HCT116 (cell line): ENCODE results near the gene CYSRT1. TPM values are rescaled to one million over a fixed set of nuclear protein-coding genes. Genes with fewer than 3 reads are reported as not detected.

Source experiments
- ATAC-seq: fragments of 200-7000 bp; cut with Tn5 transposase; 2 replicates; pipeline ENCODE4 v1.9.1; 2020; ENCODE audit warnings: mild to moderate bottlenecking, moderate library complexity
- BruUV-seq: library from RNA; stranded (reverse); fragments of 400-500 nt; replicated peaks from 2 replicates; lab custom pipeline; 2021; lab: Mats Ljungman, UMichigan
- CTCF ChIA-PET: fragments of 300-600 bp; sonication (Branson Sonifier 250); formaldehyde crosslinking; loops from one replicate; lab custom pipeline; 2021; ENCODE audit warnings: antibody characterized with exemption; lab: Charles Lee
- POLR2A ChIA-PET: fragments of 300-600, 350-600 bp; sonication (Branson Sonifier 250); formaldehyde crosslinking; loops from one replicate; lab custom pipeline; 2021; ENCODE audit warnings: antibody characterized with exemption; lab: Charles Lee
- RAD21 ChIA-PET, 2 experiments: fragments of 300-600 bp; sonication (Branson Sonifier 250); formaldehyde crosslinking; loops; one replicate each; lab custom pipeline; 2023; ENCODE audit warnings: low total read pairs in 2 of 2; ENCODE audit not compliant: uncharacterized antibody in 2 of 2, unreplicated experiment in 2 of 2, low non-redundant PET in 1 of 2; lab: Charles Lee
- DNase-seq: peaks from one replicate; pipeline ENCODE4 v3.0.0-alpha.2; 2010; ENCODE audit warnings: low read depth, low spot score
- H2AFZ ChIP-seq: fragments of 200-600 bp; shearing (Covaris generic), sonication (generic); 2 replicates; pipeline ENCODE4 v1.6.1; 2017; ENCODE audit warnings: low read depth, mixed run types, mixed read lengths, antibody characterized with exemption, low read length; ENCODE audit not compliant: poor library complexity, severe bottlenecking
- H3K27ac ChIP-seq: 2 replicates; pipeline ENCODE4 v1.5.1; 2012; ENCODE audit warnings: low read depth, low read length
- H3K27me3 ChIP-seq: fragments of 200-600 bp; sonication (generic); 2 replicates; pipeline ENCODE4 v1.6.1; 2016; ENCODE audit warnings: mixed run types, low read length, mixed read lengths; ENCODE audit not compliant: insufficient read depth
- H3K36me3 ChIP-seq, 2 experiments: fragments of 200-500 bp in 1 of 2; fragments of 200-600 bp in 1 of 2; sonication (Bioruptor generic) in 1 of 2; sonication (generic) in 1 of 2; 2 replicates each; pipeline versions ENCODE4 v1.5.1 to v1.6.1; 2014 to 2016; ENCODE audit warnings: low read length in 2 of 2, inconsistent platforms in 1 of 2, mixed read lengths in 1 of 2, mixed run types in 1 of 2; ENCODE audit not compliant: insufficient read depth in 2 of 2, control insufficient read depth in 1 of 2
- H3K4me1 ChIP-seq, 2 experiments: fragments of 200-600 bp in 1 of 2; sonication (generic) in 1 of 2; 2 replicates each; pipeline versions ENCODE4 v1.5.1 to v1.6.1; 2012 to 2017; ENCODE audit warnings: low read length in 2 of 2, inconsistent platforms in 1 of 2, mild to moderate bottlenecking in 1 of 2, mixed read lengths in 1 of 2, mixed run types in 1 of 2, moderate library complexity in 1 of 2; ENCODE audit not compliant: insufficient read depth in 2 of 2, control insufficient read depth in 1 of 2
- H3K4me2 ChIP-seq: fragments of 200-600 bp; sonication (generic); 2 replicates; pipeline ENCODE4 v1.6.1; 2017; ENCODE audit warnings: mixed run types, low read length, mixed read lengths
- H3K4me3 ChIP-seq, 2 experiments: fragments of 200-600 bp in 1 of 2; sonication (generic) in 1 of 2; replicated peaks in 1 of 2; 2 replicates each; pipeline ENCODE4 v1.5.1; 2011 to 2016; ENCODE audit warnings: low read length in 2 of 2, control low read depth in 1 of 2, low read depth in 1 of 2, mild to moderate bottlenecking in 1 of 2, mixed read lengths in 1 of 2, mixed run types in 1 of 2
- H3K79me2 ChIP-seq: fragments of 200-600 bp; sonication (generic); 2 replicates; pipeline ENCODE4 v1.6.1; 2017; ENCODE audit warnings: mild to moderate bottlenecking, mixed run types, low read length, moderate library complexity, mixed read lengths; ENCODE audit not compliant: insufficient read depth
- H3K9ac ChIP-seq: fragments of 200-600 bp; sonication (generic); 2 replicates; pipeline ENCODE4 v1.6.1; 2016; ENCODE audit warnings: low read length, mixed read lengths
- H3K9me2 ChIP-seq: fragments of 200-600 bp; sonication (generic), shearing (Covaris generic); 2 replicates; pipeline ENCODE4 v1.6.1; 2017; ENCODE audit warnings: mixed run types, mild to moderate bottlenecking, moderate library complexity; ENCODE audit not compliant: insufficient read depth
- H3K9me3 ChIP-seq, 2 experiments: fragments of 200-500 bp in 1 of 2; fragments of 200-600 bp in 1 of 2; sonication (Bioruptor generic) in 1 of 2; sonication (generic) in 1 of 2; 2 replicates each; pipeline ENCODE4 v1.6.1; 2014 to 2017; ENCODE audit warnings: low read length in 2 of 2, mixed read lengths in 2 of 2, inconsistent platforms in 1 of 2, low read depth in 1 of 2, mild to moderate bottlenecking in 1 of 2, mixed run types in 1 of 2, moderate library complexity in 1 of 2; ENCODE audit not compliant: control insufficient read depth in 1 of 2, insufficient read depth in 1 of 2
- H4K20me1 ChIP-seq: fragments of 200-600 bp; sonication (generic), shearing (Covaris generic); 2 replicates; pipeline ENCODE4 v1.6.1; 2017; ENCODE audit warnings: mixed run types, mild to moderate bottlenecking, moderate library complexity; ENCODE audit not compliant: insufficient read depth
- ATF3 ChIP-seq: IDR thresholded peaks from 2 replicates; pipeline ENCODE4 v1.6.1; 2012
- CTCF ChIP-seq, 3 experiments: fragments of 200-600 bp in 1 of 3; sonication (generic) in 1 of 3; IDR thresholded peaks in 2 of 3; conservative IDR thresholded peaks in 1 of 3; 2 replicates each; pipeline ENCODE4 v1.5.1; 2012 to 2017; ENCODE audit warnings: low read depth in 2 of 3, low read length in 2 of 3, antibody characterized with exemption in 1 of 3, borderline replicate concordance in 1 of 3, control low read depth in 1 of 3, mild to moderate bottlenecking in 1 of 3, mixed read lengths in 1 of 3, mixed run types in 1 of 3, moderate library complexity in 1 of 3; ENCODE audit not compliant: insufficient read depth in 1 of 3
- EGR1 ChIP-seq: IDR thresholded peaks from 2 replicates; pipeline ENCODE4 v1.6.1; 2012; ENCODE audit warnings: low read depth
- EZH2 ChIP-seq: fragments of 200-600 bp; sonication (generic); IDR thresholded peaks from 2 replicates; pipeline ENCODE4 v1.6.1; 2017; ENCODE audit warnings: antibody characterized with exemption, mixed run types
- FOSL1 ChIP-seq: IDR thresholded peaks from 2 replicates; pipeline ENCODE4 v1.6.1; 2012; ENCODE audit warnings: low read depth
- JUND ChIP-seq: IDR thresholded peaks from 2 replicates; pipeline ENCODE4 v1.6.1; 2012
- MAX ChIP-seq: IDR thresholded peaks from 2 replicates; pipeline ENCODE4 v1.6.1; 2012
- POLR2A ChIP-seq: IDR thresholded peaks from 2 replicates; pipeline ENCODE4 v1.7.0; 2011; ENCODE audit warnings: borderline replicate concordance; ENCODE audit not compliant: insufficient read depth, insufficient read length; ENCODE audit errors: extremely low read depth
- RAD21 ChIP-seq: IDR thresholded peaks from 2 replicates; pipeline ENCODE4 v1.6.1; 2012; ENCODE audit warnings: low read depth, mild to moderate bottlenecking
- REST ChIP-seq: IDR thresholded peaks from 2 replicates; pipeline ENCODE4 v1.6.1; 2012; ENCODE audit warnings: low read depth
- SIN3A ChIP-seq: IDR thresholded peaks from 2 replicates; pipeline ENCODE4 v1.6.1; 2012; ENCODE audit warnings: low read depth
- SP1 ChIP-seq: IDR thresholded peaks from 2 replicates; pipeline ENCODE4 v1.6.1; 2012; ENCODE audit warnings: low read depth
- SRF ChIP-seq: IDR thresholded peaks from 2 replicates; pipeline ENCODE4 v1.6.1; 2012; ENCODE audit warnings: low read depth
- YY1 ChIP-seq: IDR thresholded peaks from 2 replicates; pipeline ENCODE4 v1.6.1; 2011; ENCODE audit warnings: low read length, low read depth, moderate library complexity, mild to moderate bottlenecking; ENCODE audit not compliant: insufficient replicate concordance; ENCODE audit errors: extremely low read depth
- ZBTB33 ChIP-seq: IDR thresholded peaks from 2 replicates; pipeline ENCODE4 v1.6.1; 2011; ENCODE audit warnings: mild to moderate bottlenecking, low read length, moderate library complexity; ENCODE audit not compliant: insufficient replicate concordance; ENCODE audit errors: extremely low read depth
- ZFX ChIP-seq: fragments of 450-650 bp; IDR thresholded peaks from 2 replicates; pipeline ENCODE4 v1.6.1; 2017
- ZNF274 ChIP-seq: fragments of 200-500 bp; sonication (Bioruptor generic); IDR thresholded peaks from 2 replicates; pipeline ENCODE4 v1.6.1; 2014; ENCODE audit warnings: mild to moderate bottlenecking, low read depth, low read length, inconsistent platforms
- intact Hi-C: fragments of 100-400 bp; cut with micrococcal nuclease; formaldehyde crosslinking; loops from 2 replicates; pipeline ENCODE4 v1.10.0; 2022
- total RNA-seq: library from RNA; stranded (reverse); gene quantifications from one replicate; pipeline ENCODE4 v1.2.1, GENCODE V29; 2021; ENCODE audit not compliant: unreplicated experiment

Gene CYSRT1
- total RNA-seq, 1 experiment from 2014 or later: 4.3 TPM

DNA sequence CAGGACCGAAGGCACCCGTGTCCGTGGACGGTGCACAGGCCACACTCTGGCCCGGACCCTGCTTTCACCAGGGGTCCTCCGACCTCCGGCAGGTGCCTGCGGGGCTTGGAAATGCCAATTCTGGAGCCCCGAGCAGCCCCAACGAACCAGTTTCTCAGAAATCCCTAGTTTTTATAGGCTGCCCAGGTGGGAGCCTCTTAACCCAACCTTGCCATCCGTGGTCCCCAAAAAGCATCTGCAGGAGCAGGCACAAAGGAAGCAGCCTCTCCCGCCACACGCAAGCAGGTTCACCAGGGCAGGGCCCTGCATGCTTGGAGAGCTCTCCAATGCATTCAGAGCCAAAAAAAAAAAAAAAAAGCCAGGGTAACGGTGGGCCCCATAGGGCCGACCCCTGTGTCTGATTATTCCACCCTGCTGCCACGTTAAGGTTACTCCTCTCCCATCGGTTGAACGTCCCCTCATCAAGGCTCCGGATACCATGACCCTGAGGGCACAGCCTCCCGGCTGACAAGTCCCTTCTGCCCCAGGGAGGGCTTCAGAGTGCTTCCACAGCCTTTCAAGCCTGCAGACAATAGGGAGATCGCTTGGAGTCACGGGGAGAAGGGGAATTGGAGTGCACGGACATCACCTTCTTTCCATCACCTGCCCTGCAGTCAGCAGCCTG is 23.6 kb upstream of the CYSRT1 start:
- H3K4me2 ChIP-seq: peak overlapping the region; percentile 95
- no peaks in the 10 kb centered on the region for H3K27me3 ChIP-seq
- CTCF ChIA-PET: interaction anchor here (0.5 to 2.0 kb wide), 6 partner anchors 12 to 152 kb away, joined by 3 to 7 read pairs (median 3); partner anchors contain the start of genes CYSRT1 and RNF224
- peaks cover 52% of the 10 kb centered on the region for H3K79me2 ChIP-seq
- H3K27ac ChIP-seq: peak overlapping the region; percentile 68
- peaks cover 0 to 3% of the 10 kb centered on the region in 2 experiments; a peak in 1 of 4 replicates for H3K36me3 ChIP-seq
- no peaks in the 10 kb centered on the region for H3K9me3 ChIP-seq
- no peak for DNase-seq
- RAD21 ChIA-PET: interaction anchor here in 1 of 2 experiments (1.1 kb wide), 1 partner anchor 12 kb away, joined by 4 read pairs; the partner anchor contains the start of gene SSNA1
- no TSS peak for BruUV-seq
- H3K9ac ChIP-seq: peak overlapping the region; percentile 77
- intact Hi-C loops: no loop called here
- peak; percentile 16 for ATAC-seq
- peaks cover 31 to 52% of the 10 kb centered on the region in 2 experiments for H3K4me1 ChIP-seq
- POLR2A ChIA-PET: interaction anchor here (0.8 to 1.2 kb wide), 12 partner anchors 9 to 133 kb away, joined by 3 to 17 read pairs (median 4); partner anchors contain the start of genes ANAPC2, MAN1B1, RNF224 and SSNA1
- no peak overlapping the region for H2AFZ ChIP-seq
- no peaks in the 10 kb centered on the region for H3K9me2 ChIP-seq
- peak overlapping the region; percentile 61 to 81 for H3K4me3 ChIP-seq
- no peaks in the 10 kb centered on the region for H4K20me1 ChIP-seq
- TF ChIP-seq REST: no peak
- no peak for TF ChIP-seq FOSL1
- no peak for TF ChIP-seq EZH2
- no peak for TF ChIP-seq EGR1
- TF ChIP-seq ZFX: no peak
- TF ChIP-seq ATF3: no peak
- TF ChIP-seq ZBTB33: no peak
- no peak for TF ChIP-seq ZNF274
- no peak for TF ChIP-seq MAX
- no peak for TF ChIP-seq CTCF (IDR thresholded peaks at IDR 0.05 in 2 of 3, conservative IDR thresholded peaks at IDR 0.05 in 1 of 3; ENCODE audit: borderline replicate concordance in 1 of 3, insufficient read depth in 1 of 3, low read depth in 2 of 3, low read length in 2 of 3)
- no peak for TF ChIP-seq SP1
- no peak for TF ChIP-seq POLR2A
- no peak for TF ChIP-seq YY1
- no peak for TF ChIP-seq SRF
- TF ChIP-seq RAD21: no peak
- TF ChIP-seq JUND: no peak
- TF ChIP-seq SIN3A: no peak
